Naive thymus-derived CD8-positive, alpha-beta T cell (primary cell): Measurements from ENCODE around the gene MYO16. TPM values are rescaled to one million over a fixed set of nuclear protein-coding genes. Genes with fewer than 3 reads are reported as not detected.

ENCODE experiments used
- ATAC-seq, 2 donors: fragments of 150-1000 bp; cut with Tn5 transposase in 1 of 2; sonication (Bioruptor Pico), chemical (Tn5 transposase) in 1 of 2; 1 replicate in 1 of 2; 2 replicates in 1 of 2; pipeline ENCODE4 v1.10.0; 2021; ENCODE audit warnings: mild to moderate bottlenecking in 2 of 2, moderate library complexity in 2 of 2
- POLR2A ChIA-PET: fragments of 350-600 bp; sonication (Branson Sonifier 250); formaldehyde crosslinking; loops from one replicate; lab custom pipeline; 2021; ENCODE audit warnings: antibody characterized with exemption; lab: Charles Lee
- DNase-seq, 10 donors: peaks; one replicate each; pipeline versions ENCODE4 v3.0.0 to v3.0.0-alpha.2; 2020 to 2022
- H3K27ac Mint-ChIP-seq, 10 donors: one replicate each; pipeline ENCODE4 v1.8.0; 2020 to 2022; ENCODE audit warnings: mild to moderate bottlenecking in 10 of 10, mixed read lengths in 10 of 10, moderate library complexity in 4 of 10, inconsistent platforms in 1 of 10
- H3K27me3 Mint-ChIP-seq, 5 donors: one replicate each; pipeline ENCODE4 v1.8.0; 2021 to 2022; ENCODE audit warnings: mixed read lengths in 5 of 5
- H3K36me3 Mint-ChIP-seq, 3 donors: one replicate each; pipeline ENCODE4 v1.8.0; 2020 to 2022; ENCODE audit warnings: mixed read lengths in 3 of 3, mild to moderate bottlenecking in 2 of 3, inconsistent platforms in 1 of 3
- H3K4me1 Mint-ChIP-seq, 4 donors: one replicate each; pipeline ENCODE4 v1.8.0; 2021 to 2022; ENCODE audit warnings: mixed read lengths in 4 of 4
- H3K4me3 Mint-ChIP-seq, 10 donors: one replicate each; pipeline ENCODE4 v1.8.0; 2020 to 2022; ENCODE audit warnings: mild to moderate bottlenecking in 10 of 10, mixed read lengths in 10 of 10, moderate library complexity in 6 of 10, inconsistent platforms in 1 of 10
- H3K9me3 Mint-ChIP-seq, 9 donors: one replicate each; pipeline ENCODE4 v1.8.0; 2020 to 2022; ENCODE audit warnings: mixed read lengths in 9 of 9, mild to moderate bottlenecking in 3 of 9, inconsistent platforms in 1 of 9, moderate library complexity in 1 of 9
- polyA plus RNA-seq, 3 donors: library from polyadenylated mRNA; unstranded; fragments of 300-500 nt; fragmentation: Illumina TruSeq; gene quantifications; one replicate each; pipeline ENCODE4 v1.2.3, GENCODE V29; 2021
- total RNA-seq, 8 experiments: library from RNA in 2 of 8; stranded (reverse) in 2 of 8; gene quantifications; one replicate each; pipeline ENCODE4 v1.2.3 and lab custom pipeline; 2021 to 2026

Gene MYO16
- total and polyA plus RNA-seq, 5 experiments from 2014 or later = not detected

GRCh38 chr13:108993346-108993745 lies 363.9 kb downstream of the MYO16 start:
- Mint-ChIP-seq H3K27ac (no peak overlapping the region), H3K36me3 (no peaks in the 10 kb centered on the region), H3K27me3 (peaks cover 0 to 5% (median 4%) of the 10 kb centered on the region in 5 donors), H3K9me3 (no peaks in the 10 kb centered on the region), H3K4me1 (no peaks in the 10 kb centered on the region), H3K4me3 (no peak overlapping the region)
- POLR2A ChIA-PET = no interaction called here
- DNase-seq = no peak
- ATAC-seq = no peak

DNA sequence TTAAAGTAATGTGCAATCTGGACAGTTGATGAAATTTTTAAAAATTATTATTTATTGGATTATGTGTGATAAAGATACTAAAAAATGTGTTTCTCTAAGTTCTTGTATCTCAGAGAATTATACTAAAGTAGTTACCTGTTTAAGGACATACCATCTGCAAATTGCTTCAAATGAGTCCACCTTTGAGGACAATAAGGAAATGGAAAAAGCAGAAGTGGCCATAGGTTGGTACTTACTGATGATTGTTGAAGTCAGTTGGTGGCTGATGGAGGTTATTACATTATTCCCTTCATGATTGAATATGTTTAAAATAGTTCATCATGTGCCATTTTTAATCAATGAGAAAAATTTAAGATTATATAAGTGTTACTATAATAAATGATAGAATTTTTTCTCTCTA lies 367.0 kb downstream of the MYO16 start:
- Mint-ChIP-seq H3K27me3 (peaks cover 0 to 4% (median 1%) of the 10 kb centered on the region in 5 donors), H3K27ac (no peak overlapping the region), H3K36me3 (no peaks in the 10 kb centered on the region), H3K4me3 (no peak overlapping the region), H3K9me3 (no peaks in the 10 kb centered on the region), H3K4me1 (no peaks in the 10 kb centered on the region)
- ATAC-seq (no peak), DNase-seq (no peak)
- POLR2A ChIA-PET = no interaction called here

DNA sequence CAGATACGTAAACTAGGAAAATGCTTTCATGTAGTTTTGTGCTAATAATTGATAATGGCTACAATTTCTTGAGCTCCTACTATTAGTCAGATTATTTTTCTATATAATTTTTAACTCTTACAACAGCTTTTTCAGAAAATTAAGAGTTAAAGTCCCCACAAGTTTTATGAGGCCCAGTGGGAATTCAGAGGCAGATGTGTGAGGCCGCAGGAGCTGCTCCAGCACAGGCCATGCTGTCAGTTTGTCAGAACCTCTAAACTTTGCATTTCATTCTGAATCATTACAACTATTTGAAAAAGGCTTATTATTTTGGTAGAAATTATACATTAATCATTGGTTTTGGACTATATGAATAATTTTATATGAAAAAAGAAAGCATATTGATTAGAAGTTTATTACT lies 370.8 kb downstream of the MYO16 start:
- POLR2A ChIA-PET = no interaction called here
- DNase-seq = no peak

DNA sequence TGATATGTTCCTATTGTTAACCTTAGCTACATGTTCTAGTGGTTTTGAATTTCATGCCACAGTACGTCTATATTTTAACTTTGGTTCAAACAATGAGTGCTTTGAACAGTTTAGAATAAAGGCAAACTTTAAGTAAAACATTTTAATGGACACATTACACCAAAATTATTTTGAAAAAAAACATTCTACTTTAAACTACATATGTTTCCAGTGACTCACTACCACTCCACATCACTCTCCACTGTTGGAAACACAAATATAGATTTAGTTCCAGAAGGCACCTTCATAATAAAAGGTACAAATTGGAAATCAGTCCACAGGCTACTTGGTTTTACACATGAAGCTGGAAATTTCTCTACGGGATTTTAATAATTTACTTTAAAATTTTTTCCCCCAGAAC lies 373.5 kb downstream of the MYO16 start:
- Mint-ChIP-seq H3K27me3 (peaks cover 0 to 3% (median 0%) of the 10 kb centered on the region in 5 donors), H3K9me3 (peaks cover 0 to 3% (median 0%) of the 10 kb centered on the region in 9 donors)

More for the DNA sequence above, 370.8 kb downstream of the MYO16 start:
- no peaks in the 10 kb centered on the region for H3K4me1 Mint-ChIP-seq
- H3K9me3 Mint-ChIP-seq = no peaks in the 10 kb centered on the region
- H3K27me3 Mint-ChIP-seq = peaks cover 0 to 4% (median 1%) of the 10 kb centered on the region in 5 donors
- H3K27ac Mint-ChIP-seq = no peak overlapping the region
- no peaks in the 10 kb centered on the region for H3K36me3 Mint-ChIP-seq
- no peak overlapping the region for H3K4me3 Mint-ChIP-seq
- no peak for ATAC-seq

GRCh38 chr13:109007946-109008345 lies 378.5 kb downstream of the MYO16 start:
- POLR2A ChIA-PET = no interaction called here
- peaks cover 0 to 3% (median 0%) of the 10 kb centered on the region in 5 donors for H3K27me3 Mint-ChIP-seq
- DNase-seq = no peak
- no peaks in the 10 kb centered on the region for H3K4me1 Mint-ChIP-seq
- no peak for ATAC-seq
- H3K9me3 Mint-ChIP-seq = peaks cover 0 to 3% (median 0%) of the 10 kb centered on the region in 9 donors
- no peak overlapping the region for H3K27ac Mint-ChIP-seq
- no peaks in the 10 kb centered on the region for H3K36me3 Mint-ChIP-seq
- no peak overlapping the region for H3K4me3 Mint-ChIP-seq

More for the DNA sequence above, 373.5 kb downstream of the MYO16 start:
- no peak for ATAC-seq
- POLR2A ChIA-PET = no interaction called here
- DNase-seq = no peak
- H3K4me1 Mint-ChIP-seq = no peaks in the 10 kb centered on the region
- no peaks in the 10 kb centered on the region for H3K36me3 Mint-ChIP-seq
- H3K4me3 Mint-ChIP-seq = no peak overlapping the region
- no peak overlapping the region for H3K27ac Mint-ChIP-seq

GRCh38 chr13:109009756-109010155 lies 380.3 kb downstream of the MYO16 start:
- peaks cover 0 to 3% (median 3%) of the 10 kb centered on the region in 5 donors for H3K27me3 Mint-ChIP-seq
- peaks cover 0 to 7% (median 0%) of the 10 kb centered on the region in 9 donors for H3K9me3 Mint-ChIP-seq
- POLR2A ChIA-PET = no interaction called here
- no peaks in the 10 kb centered on the region for H3K4me1 Mint-ChIP-seq
- no peak overlapping the region for H3K27ac Mint-ChIP-seq
- ATAC-seq (no peak), DNase-seq (no peak)
- no peaks in the 10 kb centered on the region for H3K36me3 Mint-ChIP-seq
- no peak overlapping the region for H3K4me3 Mint-ChIP-seq

GRCh38 chr13:109010912-109011311 lies 381.5 kb downstream of the MYO16 start:
- DNase-seq (no peak), ATAC-seq (no peak)
- Mint-ChIP-seq H3K27ac (no peak overlapping the region), H3K9me3 (peaks cover 0 to 16% (median 3%) of the 10 kb centered on the region in 9 donors), H3K36me3 (no peaks in the 10 kb centered on the region), H3K4me1 (no peaks in the 10 kb centered on the region), H3K27me3 (peaks cover 0 to 6% (median 1%) of the 10 kb centered on the region in 5 donors), H3K4me3 (no peak overlapping the region)
- POLR2A ChIA-PET = no interaction called here

DNA sequence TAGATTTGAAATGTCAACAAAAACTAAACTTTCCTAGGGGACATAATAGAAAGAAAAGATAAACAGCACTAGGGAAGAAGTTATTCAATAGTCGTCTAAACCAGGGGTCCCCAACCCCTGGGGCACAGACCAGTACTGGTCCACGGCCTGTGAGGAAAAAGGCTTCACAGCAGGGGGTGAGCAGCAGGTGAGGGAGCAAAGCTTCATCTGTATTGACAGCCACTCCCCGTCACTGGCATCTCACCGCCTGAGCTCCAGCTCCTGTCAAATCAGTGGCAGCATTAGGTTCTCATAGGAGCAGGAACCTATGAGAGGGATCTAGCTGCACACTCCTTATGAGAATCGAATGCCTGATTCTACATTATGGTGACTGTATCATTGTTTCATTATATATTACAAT lies 382.7 kb downstream of the MYO16 start:
- H3K27ac Mint-ChIP-seq = no peak overlapping the region
- H3K9me3 Mint-ChIP-seq = peaks cover 0 to 20% (median 3%) of the 10 kb centered on the region in 9 donors
- H3K36me3 Mint-ChIP-seq = no peaks in the 10 kb centered on the region
- ATAC-seq = no peak
- H3K4me1 Mint-ChIP-seq = no peaks in the 10 kb centered on the region
- H3K27me3 Mint-ChIP-seq = peaks cover under 1 to 11% (median 3%) of the 10 kb centered on the region in 5 donors
- DNase-seq = no peak
- POLR2A ChIA-PET = no interaction called here
- no peak overlapping the region for H3K4me3 Mint-ChIP-seq

- ATAC-seq (no peak), DNase-seq (no peak)
- H3K9me3 Mint-ChIP-seq = peaks cover 0 to 5% (median 0%) of the 10 kb centered on the region in 9 donors
- H3K36me3 Mint-ChIP-seq = no peaks in the 10 kb centered on the region
- H3K27ac Mint-ChIP-seq = no peak overlapping the region
- H3K27me3 Mint-ChIP-seq = peaks cover 5 to 17% (median 11%) of the 10 kb centered on the region in 5 donors
- H3K4me3 Mint-ChIP-seq = no peak overlapping the region
- H3K4me1 Mint-ChIP-seq = no peaks in the 10 kb centered on the region
- POLR2A ChIA-PET = no interaction called here
Measured at GRCh38 chr13:109021558-109021957, 392.1 kb downstream of the MYO16 start.

DNA sequence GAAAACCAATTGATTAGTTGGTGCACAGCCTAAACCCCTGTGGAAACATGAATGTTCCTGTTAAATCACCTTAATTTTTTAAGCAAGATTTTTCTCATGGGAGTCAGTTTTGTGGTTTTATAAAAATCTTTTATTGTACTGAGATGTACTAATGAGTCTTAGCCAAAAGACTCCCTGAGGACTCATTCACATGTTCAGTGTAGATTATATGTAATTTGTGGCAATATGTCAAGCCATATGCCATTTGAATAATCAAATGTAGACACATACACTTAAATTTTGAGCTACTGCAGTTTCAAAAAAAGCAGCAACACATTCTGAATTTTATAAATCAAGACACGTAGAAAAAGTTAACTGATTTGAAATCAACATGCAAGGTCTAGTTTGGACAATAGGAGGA lies 395.2 kb downstream of the MYO16 start:
- H3K36me3 Mint-ChIP-seq = no peaks in the 10 kb centered on the region
- POLR2A ChIA-PET = no interaction called here
- H3K4me1 Mint-ChIP-seq = no peaks in the 10 kb centered on the region

DNA sequence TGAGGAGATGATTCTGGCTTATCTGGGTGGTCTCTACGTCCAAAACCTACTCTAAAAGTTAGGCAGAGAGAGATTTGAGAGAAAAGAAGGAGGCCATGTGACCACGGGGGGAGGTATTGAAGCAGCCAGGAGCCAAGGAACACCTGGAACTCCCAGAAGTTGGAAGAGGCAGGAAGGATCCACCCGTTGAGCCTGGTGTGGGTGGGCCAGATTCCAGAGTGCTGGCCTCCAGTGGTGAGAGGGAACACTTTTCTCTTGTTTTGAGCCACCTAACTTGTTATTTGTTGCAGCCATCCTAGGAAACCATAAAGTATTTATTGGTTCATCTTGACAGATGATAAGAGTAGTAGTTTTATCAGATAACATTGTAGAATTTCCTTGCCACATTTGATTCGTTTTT lies 396.9 kb downstream of the MYO16 start:
- Mint-ChIP-seq H3K4me3 (no peak overlapping the region), H3K27me3 (no peaks in the 10 kb centered on the region), H3K27ac (no peak overlapping the region), H3K36me3 (no peaks in the 10 kb centered on the region), H3K4me1 (no peaks in the 10 kb centered on the region), H3K9me3 (no peaks in the 10 kb centered on the region)
- ATAC-seq (no peak), DNase-seq (no peak)
- POLR2A ChIA-PET = no interaction called here

More for the DNA sequence above, 395.2 kb downstream of the MYO16 start:
- DNase-seq = no peak
- Mint-ChIP-seq H3K27me3 (peaks cover 0 to 5% (median 1%) of the 10 kb centered on the region in 5 donors), H3K27ac (no peak overlapping the region), H3K4me3 (no peak overlapping the region), H3K9me3 (peaks cover 0 to 2% (median 0%) of the 10 kb centered on the region in 9 donors)
- ATAC-seq = no peak

- POLR2A ChIA-PET = no interaction called here
- Mint-ChIP-seq H3K27me3 (peaks cover 0 to 9% (median 0%) of the 10 kb centered on the region in 5 donors), H3K4me3 (no peak overlapping the region), H3K36me3 (no peaks in the 10 kb centered on the region), H3K9me3 (peaks cover 0 to 2% (median 0%) of the 10 kb centered on the region in 9 donors), H3K4me1 (no peaks in the 10 kb centered on the region), H3K27ac (no peak overlapping the region)
- DNase-seq (no peak), ATAC-seq (no peak)
Measured at GRCh38 chr13:109028624-109029023, 399.2 kb downstream of the MYO16 start.

GRCh38 chr13:109033090-109033489 lies 403.7 kb downstream of the MYO16 start:
- peaks cover 0 to 27% (median 6%) of the 10 kb centered on the region in 5 donors for H3K27me3 Mint-ChIP-seq
- DNase-seq = no peak
- H3K9me3 Mint-ChIP-seq = peaks cover 0 to 2% (median 0%) of the 10 kb centered on the region in 9 donors
- no peaks in the 10 kb centered on the region for H3K36me3 Mint-ChIP-seq
- no peak for ATAC-seq
- peak overlapping the region in 1 of 10 donors; percentile 32 for H3K27ac Mint-ChIP-seq
- no peak overlapping the region for H3K4me3 Mint-ChIP-seq
- POLR2A ChIA-PET = no interaction called here
- H3K4me1 Mint-ChIP-seq = no peaks in the 10 kb centered on the region
